GM19395 (cell line): ENCODE measurements around the gene WDR43.
"Not testable (repeated sequence)": the region's sequence is repeated elsewhere in the genome, so short reads cannot be mapped to it uniquely, and the experiment has no call there.

Experiments used
- ATAC-seq: cut with Tn5 transposase; IDR thresholded peaks from one replicate; pipeline ENCODE4 v1.9.1; 2021; ENCODE audit warnings: mild to moderate bottlenecking, moderate library complexity; ENCODE audit not compliant: unreplicated experiment

The WDR43 gene

GRCh38 chr2:28958689-28959088 is 64.2 kb downstream of the WDR43 start:
- peak; percentile 57 for ATAC-seq

GRCh38 chr2:28960401-28960800 is 65.9 kb downstream of the WDR43 start:
- no peak for ATAC-seq

GRCh38 chr2:28962505-28962904 is 68.0 kb downstream of the WDR43 start:
- no peak for ATAC-seq

GRCh38 chr2:28970464-28971160 is 76.1 kb downstream of the WDR43 start:
- no peak for ATAC-seq

DNA sequence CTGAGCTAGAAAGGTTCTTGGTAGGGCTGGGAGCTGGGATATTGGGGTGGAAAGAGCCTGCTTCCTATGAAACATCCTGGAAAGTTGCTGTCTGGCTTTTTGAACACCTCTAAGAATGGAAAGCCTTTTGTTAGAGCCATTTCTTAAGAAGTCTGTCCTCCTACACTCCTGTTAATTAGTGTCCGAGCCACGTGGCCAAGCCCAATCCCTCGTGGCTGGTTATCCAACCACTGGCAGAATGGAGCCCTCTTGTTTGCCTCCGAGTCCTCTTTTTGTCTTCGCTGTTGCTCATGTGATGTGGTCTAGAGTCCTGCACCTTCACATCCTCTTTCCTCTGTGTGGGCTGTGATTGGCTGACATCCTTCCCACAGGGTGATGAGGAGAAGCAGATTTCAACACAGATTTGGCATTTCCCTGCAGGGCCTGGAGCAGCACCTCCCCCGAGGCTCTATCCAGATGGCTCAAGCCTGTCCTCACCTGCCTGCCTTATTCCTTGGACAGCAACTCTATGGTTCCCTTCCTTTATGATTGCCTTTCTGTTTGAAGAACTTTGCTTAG is 78.4 kb downstream of the WDR43 start:
- ATAC-seq, result no peak

- ATAC-seq, result no peak
These were observed 79.8 kb downstream of the WDR43 start for GRCh38 chr2:28974252-28974651.

DNA sequence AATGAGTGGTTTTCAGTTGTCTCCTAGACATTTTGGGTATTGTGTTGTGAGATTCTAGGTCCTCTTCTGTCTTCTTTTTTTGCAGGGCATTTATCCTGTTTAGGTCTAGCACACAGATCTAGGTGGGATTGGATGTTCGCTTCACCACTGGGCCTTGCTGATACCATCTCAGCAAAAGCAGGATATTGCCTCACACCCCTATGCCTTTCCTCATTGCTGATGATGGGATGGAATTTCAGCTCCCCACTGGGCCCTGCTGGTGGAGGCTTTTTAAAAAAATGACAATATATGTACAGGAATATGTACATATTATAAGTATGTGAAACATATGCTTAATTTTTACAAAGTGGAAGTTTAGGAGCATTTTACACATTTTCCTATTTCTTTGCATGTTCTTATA is 81.2 kb downstream of the WDR43 start:
- ATAC-seq, result no peak

GRCh38 chr2:28976584-28976983 is 82.1 kb downstream of the WDR43 start:
- ATAC-seq, result no peak

DNA sequence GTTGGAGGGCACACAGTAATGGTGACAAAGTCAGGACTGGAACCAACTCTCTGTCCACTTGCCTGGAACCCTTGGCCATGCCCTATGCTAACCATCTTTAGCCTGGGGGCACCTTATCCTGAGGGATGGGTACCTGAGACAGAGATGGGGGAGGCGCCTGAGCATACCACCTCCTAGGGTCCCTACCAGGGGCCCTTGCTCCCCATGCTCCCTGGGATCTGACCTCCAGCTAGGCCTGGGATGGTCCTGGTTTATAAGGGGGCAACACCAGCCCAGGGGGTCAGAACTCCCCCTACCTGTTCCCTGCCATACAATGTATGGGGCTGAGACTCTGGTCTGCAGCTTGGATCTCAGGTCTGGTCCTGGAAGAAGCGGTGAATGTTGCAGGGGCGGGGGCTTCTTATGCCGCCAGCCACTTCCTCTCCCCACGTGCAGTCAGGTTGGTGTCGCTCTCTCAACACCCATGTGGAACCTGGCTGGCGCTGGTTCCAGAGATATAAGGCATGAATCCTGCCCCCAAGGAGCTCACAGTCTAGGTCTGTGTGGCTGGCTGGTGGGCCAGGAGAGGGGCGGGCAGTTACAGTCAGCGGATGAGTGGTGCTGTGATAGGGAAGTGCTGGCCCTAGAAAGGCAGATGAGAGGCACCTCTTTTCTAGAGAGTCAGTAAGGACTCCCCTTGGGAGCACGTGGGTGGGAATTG is 82.9 kb downstream of the WDR43 start:
- ATAC-seq, result no peak

- ATAC-seq, result not testable (repeated sequence)
These were observed 83.5 kb downstream of the WDR43 start for GRCh38 chr2:28978001-28978400.

GRCh38 chr2:28978606-28979005 is 84.1 kb downstream of the WDR43 start:
- ATAC-seq, result no peak

DNA sequence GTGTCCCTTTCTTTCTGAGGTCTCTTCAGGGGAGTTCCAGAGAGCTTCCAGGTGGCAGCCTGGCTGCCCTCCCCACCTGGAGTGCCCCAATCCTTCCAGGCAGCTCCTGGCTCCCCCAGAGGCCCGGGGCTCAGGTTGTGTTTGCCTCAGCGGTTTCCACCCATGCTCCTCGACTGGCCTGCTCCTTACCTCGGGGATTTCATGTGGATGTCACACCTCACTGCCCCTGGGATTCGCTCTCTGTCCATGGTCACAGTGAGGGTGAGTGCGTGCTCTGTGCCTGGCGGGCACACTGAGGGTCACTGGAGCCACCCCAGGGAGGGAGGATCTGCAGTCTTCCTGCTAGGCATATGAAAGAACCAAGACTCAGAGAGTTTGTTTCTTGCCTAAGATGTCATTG is 84.6 kb downstream of the WDR43 start:
- no peak for ATAC-seq

GRCh38 chr2:28979576-28980366 is 85.3 kb downstream of the WDR43 start:
- ATAC-seq, result no peak

DNA sequence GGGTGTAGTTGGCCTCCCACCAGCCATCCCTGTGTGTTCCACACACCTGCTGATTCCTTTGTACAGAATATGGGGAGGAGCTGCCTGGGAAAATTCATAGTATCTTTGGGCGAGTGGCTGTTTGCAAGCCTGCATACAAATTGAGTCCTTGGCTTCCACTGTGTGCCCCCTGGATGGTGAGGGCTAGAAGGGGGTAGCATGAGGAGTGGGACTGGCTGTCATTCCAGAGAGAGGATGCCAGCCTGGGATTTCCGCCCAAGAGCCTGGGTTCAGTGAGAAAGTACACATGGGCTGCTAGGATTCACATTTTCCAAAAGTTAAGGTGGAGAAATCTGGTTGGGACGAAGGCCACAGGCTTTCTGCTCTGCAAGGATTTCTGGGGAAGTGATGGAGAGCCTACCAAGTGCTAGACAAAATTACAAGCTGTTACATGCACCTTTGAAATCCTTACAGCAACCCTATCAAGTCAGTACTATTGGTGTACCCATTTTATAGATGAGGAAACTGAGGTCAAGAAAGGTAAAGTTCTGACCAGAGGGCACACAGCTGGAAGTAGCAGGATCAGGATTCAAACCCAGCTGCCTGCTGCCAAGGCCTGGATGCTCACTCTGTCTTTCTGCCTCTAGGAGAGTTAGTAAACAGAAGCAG is 86.0 kb downstream of the WDR43 start:
- no peak for ATAC-seq

DNA sequence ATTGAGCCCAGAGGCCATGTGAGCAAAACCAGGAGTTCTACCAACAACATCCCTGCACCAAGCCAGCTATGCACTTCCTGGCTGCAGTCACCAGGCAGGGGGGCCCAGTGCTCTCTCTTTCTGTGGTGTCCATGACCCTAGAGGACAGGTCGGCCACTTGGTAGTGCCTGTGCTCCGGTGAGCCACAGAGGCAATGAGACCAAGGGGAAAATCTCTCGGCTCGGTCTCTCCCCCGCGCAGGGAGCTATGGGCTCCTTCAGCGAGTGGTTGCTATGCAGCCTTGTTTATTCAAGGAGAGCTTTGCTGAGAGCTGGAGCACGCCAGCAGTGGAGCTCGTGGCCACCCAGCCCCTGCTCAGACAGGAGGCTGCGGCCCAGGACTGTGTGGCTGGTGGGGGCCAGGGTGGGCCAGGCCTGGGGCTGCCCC is 86.6 kb downstream of the WDR43 start, which contains the start of gene TOGARAM2:
TOGARAM2 (plus strand) TSS at position 283 of the 426 bp plus-strand sequence. CDS start 13,537 bp downstream, outside the sequence.
- no peak for ATAC-seq

DNA sequence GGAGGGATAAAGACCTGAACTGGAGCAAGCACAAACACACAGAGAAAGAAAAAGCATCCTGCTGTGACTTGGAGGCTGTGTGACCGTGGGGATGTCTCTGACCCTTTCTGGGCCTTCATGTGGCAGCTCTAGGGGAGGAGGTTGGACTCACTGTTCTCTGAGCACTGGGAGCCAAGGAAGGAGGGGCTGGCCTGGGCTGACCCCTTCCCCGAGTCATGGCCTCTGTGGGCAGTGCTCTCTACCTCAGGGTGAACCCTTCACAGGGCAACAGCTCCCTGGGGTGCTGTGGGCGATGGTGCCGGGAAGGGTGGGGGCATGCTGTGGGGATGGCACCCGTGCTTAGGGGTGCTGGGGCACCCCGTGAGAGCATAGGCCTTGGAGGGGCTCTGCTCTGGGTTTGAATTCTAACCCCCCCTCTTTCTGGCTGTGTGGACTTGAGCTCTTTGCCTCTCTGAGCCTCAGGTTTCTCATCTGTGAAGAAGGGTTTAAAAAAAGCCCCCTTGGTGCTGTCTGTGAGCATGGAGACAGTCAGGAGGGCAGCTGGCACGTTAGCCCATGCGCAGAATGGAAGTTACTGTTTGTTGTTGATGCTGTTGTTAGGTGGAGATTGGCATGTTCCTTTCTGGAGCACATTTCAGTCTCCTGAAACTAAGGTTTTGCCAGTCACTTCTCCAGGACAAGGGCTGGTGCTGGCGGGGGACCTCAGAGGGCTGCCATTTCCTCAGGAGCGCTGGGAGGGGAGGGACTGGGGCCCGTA is 87.3 kb downstream of the WDR43 start:
- ATAC-seq, result no peak

DNA sequence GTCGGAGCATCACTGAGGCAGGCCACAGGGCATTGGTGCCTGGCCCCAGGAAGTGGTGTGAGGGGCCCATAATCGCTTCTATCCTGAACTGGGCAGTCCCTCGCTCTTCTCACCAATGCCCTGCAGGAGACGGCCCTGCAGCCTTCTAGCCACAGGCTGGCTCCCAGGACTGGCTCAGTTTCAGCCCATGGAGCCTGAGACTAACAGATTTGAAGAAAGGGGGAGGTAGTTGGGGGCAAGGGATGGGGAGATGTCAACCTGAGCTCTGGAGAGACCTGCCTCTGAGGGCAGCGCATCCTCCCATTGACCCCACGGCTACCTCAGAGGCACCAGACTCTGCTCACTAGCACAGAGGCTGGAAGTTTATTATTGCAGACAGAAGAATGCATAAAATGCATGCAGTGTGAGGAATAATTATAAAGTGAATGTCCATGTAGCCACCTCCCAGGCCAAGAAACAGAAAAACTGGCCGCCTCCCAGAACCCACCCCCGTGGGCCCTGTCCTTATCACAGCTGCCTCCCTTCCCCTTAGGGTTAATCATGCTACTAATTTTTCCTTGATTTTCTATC is 88.0 kb downstream of the WDR43 start:
- no peak for ATAC-seq

GRCh38 chr2:28986429-28986828 is 92.0 kb downstream of the WDR43 start:
- ATAC-seq, result no peak

GRCh38 chr2:28989973-28990372 is 95.5 kb downstream of the WDR43 start:
- no peak for ATAC-seq

GRCh38 chr2:28990445-28990844 is 96.0 kb downstream of the WDR43 start:
- ATAC-seq, result no peak
